Stomach smooth muscle (tissue), 2 donors: ENCODE measurements around the gene DYRK1A.

Experiments used
- H3K27ac ChIP-seq: one replicate; pipeline ENCODE4 v1.7.0; 2013; ENCODE audit warnings: mild to moderate bottlenecking, low read length, inconsistent platforms
- H3K27me3 ChIP-seq, 2 donors: one replicate each; pipeline ENCODE4 v1.7.0; 2013; ENCODE audit warnings: low read length in 2 of 2; ENCODE audit not compliant: insufficient read depth in 2 of 2, control insufficient read depth in 1 of 2
- H3K36me3 ChIP-seq, 2 donors: one replicate each; pipeline ENCODE4 v1.7.0; 2013; ENCODE audit warnings: low read length in 2 of 2; ENCODE audit not compliant: control insufficient read depth in 2 of 2, insufficient read depth in 2 of 2
- H3K4me1 ChIP-seq: one replicate; pipeline ENCODE4 v1.7.0; 2013; ENCODE audit warnings: low read length; ENCODE audit not compliant: control insufficient read depth, insufficient read depth
- H3K4me3 ChIP-seq, 2 donors: one replicate each; pipeline ENCODE4 v1.7.0; 2013; ENCODE audit warnings: low read length in 2 of 2
- H3K9ac ChIP-seq, 2 donors: one replicate each; pipeline ENCODE4 v1.7.0; 2013; ENCODE audit warnings: low read length in 2 of 2, mild to moderate bottlenecking in 1 of 2
- H3K9me3 ChIP-seq, 2 donors: one replicate each; pipeline ENCODE4 v1.7.0; 2013; ENCODE audit warnings: low read length in 2 of 2; ENCODE audit not compliant: control insufficient read depth in 2 of 2
- donor health status: healthy.
- donor health status: Pancreatic carcinoma.

DYRK1A gene

GRCh38 chr21:37561506-37561905 is 194.9 kb downstream of the DYRK1A start:
- H3K36me3 ChIP-seq, result no peaks in the 10 kb centered on the region
- peaks cover 20% of the 10 kb centered on the region for H3K4me1 ChIP-seq
- H3K4me3 ChIP-seq, result no peak overlapping the region
- H3K27ac ChIP-seq, result no peak overlapping the region
- H3K27me3 ChIP-seq, result no peaks in the 10 kb centered on the region
- no peaks in the 10 kb centered on the region for H3K9me3 ChIP-seq
- H3K9ac ChIP-seq, result no peak overlapping the region

DNA sequence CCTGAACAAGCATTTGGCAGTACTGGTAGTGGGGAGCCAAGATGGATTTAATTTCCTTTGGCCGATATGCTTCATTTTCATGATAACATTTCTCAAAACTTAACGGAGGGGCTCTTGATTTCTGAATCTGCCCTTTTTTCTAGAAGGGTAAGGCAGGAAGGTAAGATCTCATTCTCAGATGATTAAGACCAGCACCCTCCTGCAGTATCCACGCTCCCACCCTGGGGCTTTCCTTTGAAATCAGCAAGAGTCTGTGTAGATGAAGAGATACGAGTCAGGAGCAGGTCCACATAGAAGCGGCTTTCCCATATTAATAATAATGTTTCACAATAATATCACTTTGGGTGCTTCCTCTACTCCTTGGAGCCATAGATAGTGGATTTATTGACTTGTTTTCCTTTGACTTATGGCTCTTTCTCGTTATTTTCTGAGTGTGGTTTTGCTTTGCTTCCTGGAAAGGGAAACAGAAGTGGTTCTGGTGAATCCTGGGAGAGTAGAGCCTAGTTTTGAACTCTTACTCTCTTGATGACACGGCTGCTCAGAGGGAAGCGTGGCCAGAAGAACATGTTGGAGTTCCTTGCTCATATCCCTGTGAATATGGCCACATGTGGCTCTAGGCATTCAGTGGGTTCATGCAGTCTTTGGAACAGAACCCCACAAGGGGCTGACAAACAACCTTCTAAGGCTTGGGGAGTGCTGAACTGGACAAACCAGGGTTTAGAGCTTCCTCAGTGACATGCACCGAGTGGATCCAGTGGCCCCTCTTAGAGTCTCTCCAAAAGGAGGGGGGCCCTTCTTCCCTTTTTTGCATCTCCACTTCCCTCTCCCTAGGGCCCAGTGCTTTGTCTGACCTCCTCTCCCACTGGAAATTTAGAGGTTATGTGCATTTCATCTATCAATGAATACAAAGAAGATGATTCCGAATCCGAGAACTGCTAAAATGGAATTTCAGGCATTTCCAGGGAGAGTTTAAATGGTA is 195.7 kb downstream of the DYRK1A start:
- Histone ChIP-seq H3K36me3 (no peaks in the 10 kb centered on the region), H3K9ac (no peak overlapping the region), H3K4me1 (peaks cover 20% of the 10 kb centered on the region), H3K9me3 (no peaks in the 10 kb centered on the region), H3K27me3 (no peaks in the 10 kb centered on the region), H3K4me3 (no peak overlapping the region), H3K27ac (no peak overlapping the region)

- H3K4me1 ChIP-seq, result peaks cover 20% of the 10 kb centered on the region
- no peaks in the 10 kb centered on the region for H3K9me3 ChIP-seq
- H3K36me3 ChIP-seq, result no peaks in the 10 kb centered on the region
- no peaks in the 10 kb centered on the region for H3K27me3 ChIP-seq
- H3K9ac ChIP-seq, result peak overlapping the region; percentile 91 to 94
- peak overlapping the region; percentile 87 for H3K27ac ChIP-seq
- H3K4me3 ChIP-seq, result peak overlapping the region; percentile 91 to 94
Measured at GRCh38 chr21:37562920-37563640, 196.5 kb downstream of the DYRK1A start.

- Histone ChIP-seq H3K4me3 (peak overlapping the region; percentile 91 to 94), H3K27ac (peak overlapping the region; percentile 87), H3K36me3 (no peaks in the 10 kb centered on the region), H3K4me1 (peaks cover 20% of the 10 kb centered on the region), H3K9me3 (no peaks in the 10 kb centered on the region), H3K27me3 (no peaks in the 10 kb centered on the region), H3K9ac (peak overlapping the region; percentile 91 to 94)
Measured at GRCh38 chr21:37563641-37564340, 197.2 kb downstream of the DYRK1A start.

DNA sequence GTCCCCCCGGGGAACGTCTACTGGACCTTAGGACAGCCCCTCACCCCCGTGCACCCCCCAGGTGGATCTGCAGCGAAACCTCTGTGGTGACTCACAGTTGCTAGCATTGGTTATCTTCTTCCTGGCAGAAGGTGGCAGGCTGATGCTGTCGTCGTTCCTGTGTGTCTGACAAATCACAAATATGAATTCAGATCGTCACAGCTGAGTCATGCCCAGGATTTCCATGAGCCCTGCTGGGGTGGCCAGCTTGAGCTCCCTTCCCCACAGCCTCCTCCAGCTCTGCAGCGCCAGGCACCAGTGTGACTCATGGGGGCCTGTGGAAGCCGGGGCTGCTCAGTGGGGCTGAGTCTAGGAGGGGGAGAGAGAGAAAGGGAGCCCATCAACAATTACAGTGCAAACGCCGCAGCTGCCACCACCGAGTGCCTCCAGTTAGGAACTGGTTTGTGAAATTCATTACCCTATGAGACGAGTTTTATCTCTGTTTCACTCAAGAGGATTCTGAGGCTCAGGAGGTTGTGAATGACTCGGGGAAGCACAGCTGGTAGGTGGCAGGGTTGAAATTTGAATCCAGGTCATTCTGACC is 197.9 kb downstream of the DYRK1A start:
- H3K4me3 ChIP-seq, result peak overlapping the region; percentile 91 to 94
- no peaks in the 10 kb centered on the region for H3K36me3 ChIP-seq
- peak overlapping the region; percentile 87 for H3K27ac ChIP-seq
- H3K9me3 ChIP-seq, result no peaks in the 10 kb centered on the region
- H3K27me3 ChIP-seq, result no peaks in the 10 kb centered on the region
- H3K9ac ChIP-seq, result peak overlapping the region; percentile 76 to 94
- peaks cover 20% of the 10 kb centered on the region for H3K4me1 ChIP-seq

DNA sequence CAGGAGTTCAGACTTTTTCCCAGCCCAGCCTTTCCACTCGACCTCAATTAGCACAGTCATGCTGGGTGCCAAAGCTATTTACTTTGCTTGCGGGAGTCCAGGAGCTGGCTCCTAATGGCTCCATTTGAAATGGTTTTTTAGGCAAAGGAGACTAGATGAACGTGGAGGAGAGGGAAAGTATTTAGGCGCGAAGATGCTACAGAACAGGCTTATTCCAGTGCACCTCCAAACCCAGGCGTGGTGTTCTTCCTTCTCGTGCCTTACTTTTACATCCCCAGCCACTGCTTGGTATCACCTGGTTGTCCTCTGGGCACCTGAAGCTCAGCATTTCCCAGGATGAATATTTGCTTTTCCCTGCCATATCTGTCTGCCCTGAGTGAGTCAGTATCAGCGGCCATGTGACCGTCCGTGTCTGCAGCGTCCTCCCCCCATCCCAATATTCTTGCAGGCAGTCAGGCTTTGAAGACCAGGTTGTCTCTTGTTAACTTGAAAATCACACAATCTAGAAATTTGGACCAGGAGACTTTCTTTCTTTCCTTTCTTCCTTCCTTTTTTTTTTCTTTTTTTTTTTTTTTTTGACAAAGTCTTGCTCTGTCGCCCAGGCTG is 198.5 kb downstream of the DYRK1A start:
- Histone ChIP-seq H3K27ac (peak overlapping the region; percentile 87), H3K4me3 (peak overlapping the region; percentile 91 to 94), H3K9ac (peak overlapping the region; percentile 76 to 94)

GRCh38 chr21:37565530-37566223 is 199.1 kb downstream of the DYRK1A start:
- Histone ChIP-seq H3K4me3 (no peak overlapping the region), H3K36me3 (no peaks in the 10 kb centered on the region), H3K4me1 (peaks cover 20% of the 10 kb centered on the region), H3K27me3 (no peaks in the 10 kb centered on the region), H3K27ac (no peak overlapping the region), H3K9me3 (no peaks in the 10 kb centered on the region), H3K9ac (no peak overlapping the region)

More for the DNA sequence above, 198.5 kb downstream of the DYRK1A start:
- no peaks in the 10 kb centered on the region for H3K9me3 ChIP-seq
- H3K36me3 ChIP-seq, result no peaks in the 10 kb centered on the region
- peaks cover 20% of the 10 kb centered on the region for H3K4me1 ChIP-seq
- H3K27me3 ChIP-seq, result no peaks in the 10 kb centered on the region

GRCh38 chr21:37566790-37567615 is 200.4 kb downstream of the DYRK1A start:
- Histone ChIP-seq H3K27me3 (peaks cover 0 to 3% of the 10 kb centered on the region in 2 donors), H3K36me3 (no peaks in the 10 kb centered on the region), H3K9me3 (no peaks in the 10 kb centered on the region), H3K4me3 (no peak overlapping the region), H3K27ac (no peak overlapping the region), H3K9ac (no peak overlapping the region), H3K4me1 (peaks cover 20% of the 10 kb centered on the region)

- no peaks in the 10 kb centered on the region for H3K9me3 ChIP-seq
- H3K27ac ChIP-seq, result no peak overlapping the region
- H3K9ac ChIP-seq, result no peak overlapping the region
- peaks cover 13% of the 10 kb centered on the region for H3K4me1 ChIP-seq
- no peak overlapping the region for H3K4me3 ChIP-seq
- peaks cover 0 to 3% of the 10 kb centered on the region in 2 donors for H3K27me3 ChIP-seq
- H3K36me3 ChIP-seq, result no peaks in the 10 kb centered on the region
Measured at GRCh38 chr21:37568415-37568814, 201.8 kb downstream of the DYRK1A start.
